H1 (cell line): ENCODE results near the gene ELL2. TPM values are rescaled to one million over a fixed set of nuclear protein-coding genes. Genes with fewer than 3 reads are reported as not detected.

Source experiments
- CTCF ChIA-PET: fragments of 300-600 bp; sonication (Branson Sonifier 250); formaldehyde crosslinking; loops from one replicate; lab custom pipeline; 2021; ENCODE audit not compliant: partially characterized antibody; lab: Charles Lee
- POLR2A ChIA-PET: fragments of 300-600 bp; sonication (Branson Sonifier 250); formaldehyde crosslinking; loops from one replicate; lab custom pipeline; 2021; ENCODE audit warnings: inconsistent platforms; ENCODE audit not compliant: partially characterized antibody; lab: Charles Lee
- DNase-seq, 2 experiments: peaks; one replicate each; pipeline versions ENCODE4 v3.0.0 to v3.0.0-alpha.2; 2010 to 2022; ENCODE audit warnings: low spot score in 2 of 2, low read depth in 1 of 2, mixed read lengths in 1 of 2
- FAIRE-seq: peaks from 2 replicates; lab custom pipeline; 2011; peaks lifted over from hg19 to GRCh38; lab: Jason Lieb, UNC
- H2AFZ ChIP-seq: 2 replicates; pipeline ENCODE4 v1.8.1; 2012; ENCODE audit warnings: low read length, inconsistent platforms
- H2AK5ac ChIP-seq: 2 replicates; pipeline ENCODE4 v1.6.1; 2013; ENCODE audit warnings: low read depth, low read length
- H2BK120ac ChIP-seq: replicated peaks from 2 replicates; pipeline ENCODE3; 2013; ENCODE audit warnings: low read depth, low read length, inconsistent platforms
- H2BK12ac ChIP-seq: 2 replicates; pipeline ENCODE4 v1.6.1; 2013; ENCODE audit warnings: low read depth, low read length
- H2BK15ac ChIP-seq: 2 replicates; pipeline ENCODE4 v1.6.1; 2013; ENCODE audit warnings: low read length
- H2BK20ac ChIP-seq: 2 replicates; pipeline ENCODE4 v1.6.1; 2013; ENCODE audit warnings: low read length
- H2BK5ac ChIP-seq: 2 replicates; pipeline ENCODE4 v1.6.1; 2013; ENCODE audit warnings: low read depth, low read length
- H3K14ac ChIP-seq: 2 replicates; pipeline ENCODE4 v1.6.1; 2013; ENCODE audit warnings: inconsistent platforms; ENCODE audit not compliant: insufficient read length
- H3K18ac ChIP-seq: 2 replicates; pipeline ENCODE4 v1.6.1; 2013; ENCODE audit warnings: low read length; ENCODE audit errors: extremely low read depth
- H3K23ac ChIP-seq: 2 replicates; pipeline ENCODE4 v1.6.1; 2013; ENCODE audit warnings: inconsistent platforms; ENCODE audit not compliant: insufficient read length
- H3K23me2 ChIP-seq: 2 replicates; pipeline ENCODE4 v1.6.1; 2013; ENCODE audit warnings: low read depth, low read length
- H3K27ac ChIP-seq: 2 replicates; pipeline ENCODE4 v1.6.1; 2011; ENCODE audit warnings: low read depth, low read length, inconsistent platforms
- H3K27me3 ChIP-seq, 4 experiments: replicated peaks in 1 of 4; 1 replicate in 1 of 4; 2 replicates in 3 of 4; pipeline versions ENCODE4 v1.6.1 to v1.8.1; 2011 to 2013; ENCODE audit warnings: low read length in 3 of 4, mild to moderate bottlenecking in 3 of 4, inconsistent platforms in 2 of 4, mixed read lengths in 2 of 4, moderate library complexity in 1 of 4; ENCODE audit not compliant: control insufficient read depth in 3 of 4, insufficient read depth in 3 of 4; ENCODE audit errors: extremely low read depth in 1 of 4
- H3K36me3 ChIP-seq, 4 experiments: 2 replicates each; pipeline versions ENCODE4 v1.6.1 to v1.8.1; 2011 to 2013; ENCODE audit warnings: mild to moderate bottlenecking in 4 of 4, low read length in 3 of 4, moderate library complexity in 2 of 4, control low read depth in 1 of 4, inconsistent platforms in 1 of 4; ENCODE audit not compliant: insufficient read depth in 4 of 4, control insufficient read depth in 2 of 4
- H3K4ac ChIP-seq: replicated peaks from 2 replicates; pipeline ENCODE3; 2013; ENCODE audit warnings: low read length, low read depth, mixed read lengths, inconsistent platforms; ENCODE audit not compliant: insufficient read length
- H3K4me1 ChIP-seq, 4 experiments: replicated peaks in 1 of 4; 1 replicate in 1 of 4; 2 replicates in 3 of 4; pipeline versions ENCODE4 v1.6.1 to v1.8.1; 2011 to 2013; ENCODE audit warnings: low read length in 3 of 4, inconsistent platforms in 2 of 4, mixed read lengths in 1 of 4; ENCODE audit not compliant: insufficient read depth in 4 of 4, control insufficient read depth in 3 of 4
- H3K4me2 ChIP-seq, 2 experiments: 2 replicates each; pipeline versions ENCODE4 v1.6.1 to v1.8.1; 2011 to 2013; ENCODE audit warnings: low read depth in 2 of 2, low read length in 2 of 2, control low read depth in 1 of 2, inconsistent platforms in 1 of 2, mild to moderate bottlenecking in 1 of 2; ENCODE audit not compliant: insufficient read depth in 1 of 2
- H3K4me3 ChIP-seq, 4 experiments: fragments of 200-600, 300-600 bp in 1 of 4; sonication (generic), shearing (Covaris generic), sonication (Bioruptor Twin) in 1 of 4; 2 replicates each; pipeline versions ENCODE4 v1.5.1 to v1.8.1; 2011 to 2016; ENCODE audit warnings: low read length in 4 of 4, low read depth in 3 of 4, control low read depth in 2 of 4, inconsistent platforms in 2 of 4, mild to moderate bottlenecking in 2 of 4, mixed read lengths in 1 of 4, moderate library complexity in 1 of 4; ENCODE audit not compliant: insufficient read depth in 2 of 4; ENCODE audit errors: extremely low read depth in 1 of 4
- H3K56ac ChIP-seq: replicated peaks from 2 replicates; pipeline ENCODE3; 2013; ENCODE audit warnings: low read depth, mild to moderate bottlenecking, mixed read lengths, low read length, inconsistent platforms; ENCODE audit not compliant: insufficient read length
- H3K79me1 ChIP-seq: 2 replicates; pipeline ENCODE4 v1.6.1; 2013; ENCODE audit warnings: low read depth, low read length, control low read depth
- H3K79me2 ChIP-seq, 2 experiments: 2 replicates each; pipeline versions ENCODE4 v1.6.1 to v1.8.1; 2012 to 2013; ENCODE audit warnings: low read length in 2 of 2, mild to moderate bottlenecking in 2 of 2, inconsistent platforms in 1 of 2; ENCODE audit not compliant: insufficient read depth in 2 of 2, control insufficient read depth in 1 of 2
- H3K9ac ChIP-seq, 4 experiments: replicated peaks in 1 of 4; 1 replicate in 1 of 4; 2 replicates in 3 of 4; pipeline versions ENCODE4 v1.6.1 to v1.8.1; 2011 to 2013; ENCODE audit warnings: low read depth in 3 of 4, low read length in 3 of 4, control low read depth in 2 of 4, mild to moderate bottlenecking in 2 of 4, moderate library complexity in 2 of 4, inconsistent platforms in 1 of 4; ENCODE audit errors: extremely low read depth in 1 of 4
- H3K9me3 ChIP-seq, 2 experiments: 2 replicates each; pipeline versions ENCODE4 v1.6.1 to v1.8.1; 2012 to 2013; ENCODE audit warnings: mild to moderate bottlenecking in 2 of 2, moderate library complexity in 2 of 2, control low read depth in 1 of 2, inconsistent platforms in 1 of 2, low read depth in 1 of 2, low read length in 1 of 2, mixed read lengths in 1 of 2; ENCODE audit not compliant: insufficient read depth in 2 of 2
- H4K20me1 ChIP-seq, 2 experiments: replicated peaks in 1 of 2; 2 replicates each; pipeline versions ENCODE3 to v1.8.1; 2011 to 2013; ENCODE audit warnings: inconsistent platforms in 2 of 2, low read length in 2 of 2, mild to moderate bottlenecking in 1 of 2; ENCODE audit not compliant: insufficient read depth in 2 of 2, control insufficient read depth in 1 of 2
- H4K5ac ChIP-seq: 2 replicates; pipeline ENCODE4 v1.6.1; 2013; ENCODE audit warnings: low read length, low read depth, mixed read lengths, inconsistent platforms; ENCODE audit not compliant: insufficient read length
- H4K8ac ChIP-seq: 2 replicates; pipeline ENCODE4 v1.8.0; 2013; ENCODE audit warnings: mild to moderate bottlenecking, moderate library complexity, low read length, inconsistent platforms; ENCODE audit not compliant: insufficient read depth; ENCODE audit errors: extremely low read depth
- H4K91ac ChIP-seq: replicated peaks from 2 replicates; pipeline ENCODE3; 2013; ENCODE audit warnings: low read length, mixed read lengths, inconsistent platforms; ENCODE audit not compliant: insufficient read length
- ATF3 ChIP-seq: IDR thresholded peaks from 2 replicates; pipeline ENCODE4 v1.6.1; 2011; ENCODE audit warnings: low read depth, mild to moderate bottlenecking, low read length; ENCODE audit not compliant: insufficient read depth
- CHD1 ChIP-seq: IDR thresholded peaks from 2 replicates; pipeline ENCODE4 v1.6.1; 2012; ENCODE audit warnings: low read depth, low read length, improper control_type of control experiment
- KDM4A ChIP-seq: IDR thresholded peaks from one replicate; pipeline ENCODE4 v1.7.1; 2012; ENCODE audit warnings: low read depth, mild to moderate bottlenecking, moderate library complexity, low read length, inconsistent platforms; ENCODE audit not compliant: severe bottlenecking
- SIN3A ChIP-seq, 2 experiments: IDR thresholded peaks in 1 of 2; conservative IDR thresholded peaks in 1 of 2; 2 replicates each; pipeline ENCODE4 v1.6.1; 2011 to 2012; ENCODE audit warnings: low read length in 2 of 2, improper control_type of control experiment in 1 of 2, low read depth in 1 of 2, mild to moderate bottlenecking in 1 of 2
- TAF7 ChIP-seq: optimal IDR thresholded peaks from 2 replicates; pipeline ENCODE3; 2011; ENCODE audit warnings: low read depth, mild to moderate bottlenecking, inconsistent platforms, low read length, moderate library complexity, borderline replicate concordance
- WGBS, 2 experiments: shearing (Covaris generic) in 1 of 2; methylation state at CpG; one replicate each; pipeline versions ENCODE4 v1.1.6 to v1.1.7; 2013 to 2015; ENCODE audit warnings: low lambda C conversion rate in 2 of 2, mixed read lengths in 2 of 2, inconsistent platforms in 1 of 2, low coverage in 1 of 2, missing lambda C conversion rate in 1 of 2; ENCODE audit not compliant: insufficient replicate concordance in 2 of 2, insufficient coverage in 1 of 2, insufficient read length in 1 of 2; ENCODE audit errors: extremely low coverage in 1 of 2, missing lambda C conversion rate in 1 of 2; 5-methylcytosine and 5-hydroxymethylcytosine counted together
- polyA plus RNA-seq, 7 experiments: library from polyadenylated mRNA; depleted of rRNA in 3 of 7; stranded (reverse) in 5 of 7; unstranded in 2 of 7; fragments of >200 nt in 5 of 7; fragments of 200-250 nt in 2 of 7; gene quantifications; 1 replicate in 5 of 7; 2 replicates in 1 of 7; 4 replicates in 1 of 7; pipeline versions ENCODE4 v1.2.1 to v1.2.3, GENCODE V29; 2011 to 2013; ENCODE audit warnings: missing spikeins in 2 of 7, mixed read lengths in 2 of 7
- total RNA-seq: library from RNA; stranded (reverse); fragmentation: NEBNext Ultra II Directional; extraction: Animal tissue kit (Norgen Biotek cat#: 25700); gene quantifications from 2 replicates; pipeline ENCODE4 v1.2.1, GENCODE V29; 2021

Gene ELL2
- total and polyA plus RNA-seq, 2 of the 8 experiments (the other 6 are each of a cell fraction or from before 2014, with no cell fraction given), result 6.3 to 29.4 TPM

- Histone ChIP-seq H3K4ac (no peak overlapping the region), H2AK5ac (no peak overlapping the region), H3K4me1 (no peaks in the 10 kb centered on the region), H2BK15ac (no peak overlapping the region), H2BK20ac (no peak overlapping the region), H3K4me2 (no peak overlapping the region), H3K27me3 (no peaks in the 10 kb centered on the region), H3K18ac (no peak overlapping the region), H2BK120ac (no peak overlapping the region), H3K23ac (no peak overlapping the region), H3K79me1 (no peaks in the 10 kb centered on the region), H3K27ac (no peak overlapping the region), H4K20me1 (no peaks in the 10 kb centered on the region), H3K56ac (no peak overlapping the region), H4K91ac (no peak overlapping the region), H3K79me2 (no peaks in the 10 kb centered on the region), H2BK12ac (no peak overlapping the region), H3K9me3 (no peaks in the 10 kb centered on the region), H3K23me2 (no peaks in the 10 kb centered on the region), H4K5ac (no peak overlapping the region), H2AFZ (no peak overlapping the region), H4K8ac (no peak overlapping the region), H3K14ac (no peak overlapping the region), H3K36me3 (no peaks in the 10 kb centered on the region), H3K9ac (no peak overlapping the region), H2BK5ac (no peak overlapping the region), H3K4me3 (no peak overlapping the region)
- TF ChIP-seq ATF3 (no peak), KDM4A (no peak), TAF7 (no peak), SIN3A (conservative IDR thresholded peaks at IDR 0.05 in 1 of 2, IDR thresholded peaks at IDR 0.05 in 1 of 2; ENCODE audit: low read depth in 1 of 2, low read length in 2 of 2) (no peak), CHD1 (no peak)
- FAIRE-seq (no peak), DNase-seq (no peak)
- WGBS, 2 experiments, result 79% methylated on average over 1 of the region's 1 CpG; no CpG with 5 or more reads in 1 of the 2 experiments
- ChIA-PET POLR2A (no interaction called here), CTCF (no interaction called here)
Measured at GRCh38 chr5:95970359-95970704, 8.7 kb upstream of the ELL2 start.
